Measurements from ENCODE around the gene PTPRN2.

DNA sequence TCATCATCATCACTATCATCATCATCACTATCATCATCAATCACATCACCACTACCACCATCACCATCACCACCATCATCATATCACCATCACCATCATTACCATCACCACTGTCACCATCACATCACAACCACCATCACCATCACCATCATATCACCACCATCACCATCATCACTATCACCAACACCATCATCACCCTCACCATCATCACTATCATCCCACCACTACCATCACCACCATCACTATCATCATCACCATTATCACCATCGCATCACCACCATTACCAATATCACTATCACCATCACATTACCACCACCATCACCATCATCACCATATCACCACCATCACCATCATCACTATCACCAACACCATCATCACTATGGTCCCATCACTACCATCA lies 539.1 kb downstream of the PTPRN2 start:
- TF ChIP-seq, protein P1, sequence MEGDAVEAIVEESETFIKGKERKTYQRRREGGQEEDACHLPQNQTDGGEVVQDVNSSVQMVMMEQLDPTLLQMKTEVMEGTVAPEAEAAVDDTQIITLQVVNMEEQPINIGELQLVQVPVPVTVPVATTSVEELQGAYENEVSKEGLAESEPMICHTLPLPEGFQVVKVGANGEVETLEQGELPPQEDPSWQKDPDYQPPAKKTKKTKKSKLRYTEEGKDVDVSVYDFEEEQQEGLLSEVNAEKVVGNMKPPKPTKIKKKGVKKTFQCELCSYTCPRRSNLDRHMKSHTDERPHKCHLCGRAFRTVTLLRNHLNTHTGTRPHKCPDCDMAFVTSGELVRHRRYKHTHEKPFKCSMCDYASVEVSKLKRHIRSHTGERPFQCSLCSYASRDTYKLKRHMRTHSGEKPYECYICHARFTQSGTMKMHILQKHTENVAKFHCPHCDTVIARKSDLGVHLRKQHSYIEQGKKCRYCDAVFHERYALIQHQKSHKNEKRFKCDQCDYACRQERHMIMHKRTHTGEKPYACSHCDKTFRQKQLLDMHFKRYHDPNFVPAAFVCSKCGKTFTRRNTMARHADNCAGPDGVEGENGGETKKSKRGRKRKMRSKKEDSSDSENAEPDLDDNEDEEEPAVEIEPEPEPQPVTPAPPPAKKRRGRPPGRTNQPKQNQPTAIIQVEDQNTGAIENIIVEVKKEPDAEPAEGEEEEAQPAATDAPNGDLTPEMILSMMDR (conservative IDR thresholded peaks at IDR 0.05; ENCODE audit: low read length), result no peak
- TF ChIP-seq EZH2phosphoT487 (IDR thresholded peaks at IDR 0.05; ENCODE audit: borderline replicate concordance, low read depth, low read length), result no peak

All from OCI-LY7 (cell line).